GM12892 (cell line): ENCODE measurements around the gene TENM3.

Experiments
- POLR2A ChIP-seq: IDR thresholded peaks from 2 replicates; pipeline ENCODE4 v1.6.1; 2011; ENCODE audit warnings: low read depth, low read length, control low read depth
- POLR2AphosphoS5 ChIP-seq: IDR thresholded peaks from 2 replicates; pipeline ENCODE4 v1.6.1; 2011; ENCODE audit warnings: low read depth, low read length, control low read depth
- TAF1 ChIP-seq: IDR thresholded peaks from 2 replicates; pipeline ENCODE4 v1.6.1; 2011; ENCODE audit warnings: low read depth, mild to moderate bottlenecking, control low read depth, low read length, borderline replicate concordance

DNA sequence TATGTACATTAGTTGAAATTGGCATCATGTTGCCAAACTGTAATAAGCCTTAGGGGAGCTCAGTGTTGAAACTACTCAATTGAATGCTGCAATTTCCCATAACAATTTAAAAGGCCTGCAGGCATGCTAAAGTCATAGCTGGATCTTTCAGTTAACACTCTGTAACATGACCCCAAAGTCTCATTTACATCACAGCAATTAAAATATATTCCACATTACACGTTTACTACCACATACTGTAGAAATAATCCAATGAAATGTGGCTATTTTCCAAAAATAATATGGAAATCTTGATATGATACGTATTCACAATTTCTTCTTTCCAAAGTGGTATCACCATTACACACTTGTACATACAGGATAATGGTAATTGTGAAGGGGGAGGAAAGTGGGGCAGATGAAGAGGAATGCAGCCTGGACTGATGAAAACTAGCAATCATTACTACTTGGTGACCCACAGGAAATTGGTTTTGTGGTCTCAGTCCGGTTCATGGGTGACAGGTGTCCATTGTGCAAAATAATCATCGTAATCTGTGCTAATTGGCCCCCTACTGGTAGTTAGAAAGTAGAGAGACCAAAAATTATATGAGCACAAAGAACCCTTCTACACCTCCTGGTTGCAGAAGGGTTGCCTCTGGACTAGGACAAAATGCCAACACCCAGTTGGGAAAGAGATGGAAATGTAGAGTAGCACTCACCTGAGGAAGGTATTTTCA lies 63.7 kb downstream of the TENM3 start:
- TF ChIP-seq POLR2AphosphoS5, result no peak
- no peak for TF ChIP-seq POLR2A
- no peak for TF ChIP-seq TAF1
